ENCODE results near the gene GPX4.

Gene GPX4

GRCh38 chr19:1119475-1120217 is 15.9 kb downstream of the GPX4 start:
- WGBS (ENCODE audit: extremely low coverage, insufficient coverage, insufficient read length), result no CpG with 5 or more reads among the region's 50 CpGs
- DNase-seq, result no peak
- no peak overlapping the region for H3K4me2 ChIP-seq (ENCODE audit: low read length)

GRCh38 chr19:1121395-1121794 is 17.6 kb downstream of the GPX4 start:
- Histone ChIP-seq H3K18ac (ENCODE audit: low read length) (no peak overlapping the region), H3K36me3 (ENCODE audit: control insufficient read depth in 1 of 2, insufficient read depth in 2 of 2, low read length in 2 of 2) (peaks cover 84 to 89% of the 10 kb centered on the region in 2 experiments), H3K4ac (ENCODE audit: low read depth, low read length) (no peak overlapping the region), H3K9me3 (ENCODE audit: insufficient read depth, low read depth, low read length) (peaks cover 2% of the 10 kb centered on the region), H2BK5ac (ENCODE audit: low read depth, low read length, poor library complexity) (no peak overlapping the region), H3K27me3 (ENCODE audit: insufficient read depth, low read length) (no peaks in the 10 kb centered on the region), H2AFZ (ENCODE audit: insufficient read depth, low read length, poor library complexity) (no peak overlapping the region), H4K91ac (ENCODE audit: low read depth, low read length) (no peak overlapping the region), H4K8ac (ENCODE audit: low read depth, low read length) (no peak overlapping the region), H2AK5ac (ENCODE audit: low read length) (no peak overlapping the region), H2BK120ac (ENCODE audit: insufficient read depth, low read length, poor library complexity) (no peak overlapping the region), H3K9ac (ENCODE audit: low read length) (no peak overlapping the region), H3K23ac (ENCODE audit: low read length) (no peak overlapping the region), H3K14ac (ENCODE audit: low read length) (no peak overlapping the region), H3K4me2 (ENCODE audit: low read length) (no peak overlapping the region), H3K79me2 (ENCODE audit: control insufficient read depth, insufficient read depth, low read length, poor library complexity) (no peaks in the 10 kb centered on the region), H3K4me1 (ENCODE audit: control insufficient read depth in 1 of 2, insufficient read depth in 2 of 2, low read length in 2 of 2) (no peaks in the 10 kb centered on the region), H2BK12ac (ENCODE audit: low read length) (no peak overlapping the region), H3K4me3 (ENCODE audit: low read depth, low read length) (no peak overlapping the region), H3K79me1 (ENCODE audit: low read length) (no peaks in the 10 kb centered on the region), H3K27ac (ENCODE audit: low read depth, low read length) (no peak overlapping the region), H4K12ac (ENCODE audit: low read depth, low read length) (no peak overlapping the region)
- no CpG with 5 or more reads among the region's 10 CpGs for whole genome bisulfite sequencing (ENCODE audit: extremely low coverage, insufficient coverage, insufficient read length)
- DNase-seq, result no peak

More at GRCh38 chr19:1119475-1120217, 15.9 kb downstream of the GPX4 start:
- H3K79me2 ChIP-seq (ENCODE audit: control insufficient read depth, insufficient read depth, low read length, poor library complexity), result no peaks in the 10 kb centered on the region
- H2BK5ac ChIP-seq (ENCODE audit: low read depth, low read length, poor library complexity), result no peak overlapping the region
- H3K9ac ChIP-seq (ENCODE audit: low read length), result no peak overlapping the region
- no peak overlapping the region for H2AK5ac ChIP-seq (ENCODE audit: low read length)
- no peak overlapping the region for H4K12ac ChIP-seq (ENCODE audit: low read depth, low read length)
- H3K79me1 ChIP-seq (ENCODE audit: low read length), result no peaks in the 10 kb centered on the region
- peaks cover 84 to 85% of the 10 kb centered on the region in 2 experiments for H3K36me3 ChIP-seq (ENCODE audit: control insufficient read depth in 1 of 2, insufficient read depth in 2 of 2, low read length in 2 of 2)
- H4K91ac ChIP-seq (ENCODE audit: low read depth, low read length), result no peak overlapping the region
- H3K4me3 ChIP-seq (ENCODE audit: low read depth, low read length), result peak overlapping the region; percentile 23
- no peak overlapping the region for H3K23ac ChIP-seq (ENCODE audit: low read length)
- no peak overlapping the region for H4K8ac ChIP-seq (ENCODE audit: low read depth, low read length)
- peaks cover 2% of the 10 kb centered on the region for H3K9me3 ChIP-seq (ENCODE audit: insufficient read depth, low read depth, low read length)
- H3K27ac ChIP-seq (ENCODE audit: low read depth, low read length), result no peak overlapping the region
- H2BK12ac ChIP-seq (ENCODE audit: low read length), result no peak overlapping the region
- no peaks in the 10 kb centered on the region for H3K27me3 ChIP-seq (ENCODE audit: insufficient read depth, low read length)
- no peak overlapping the region for H2BK120ac ChIP-seq (ENCODE audit: insufficient read depth, low read length, poor library complexity)
- H3K4ac ChIP-seq (ENCODE audit: low read depth, low read length), result no peak overlapping the region
- H3K18ac ChIP-seq (ENCODE audit: low read length), result no peak overlapping the region
- no peak overlapping the region for H2AFZ ChIP-seq (ENCODE audit: insufficient read depth, low read length, poor library complexity)
- no peak overlapping the region for H3K14ac ChIP-seq (ENCODE audit: low read length)
- H3K4me1 ChIP-seq (ENCODE audit: control insufficient read depth in 1 of 2, insufficient read depth in 2 of 2, low read length in 2 of 2), result no peaks in the 10 kb centered on the region

GRCh38 chr19:1122021-1122971 is 18.5 kb downstream of the GPX4 start:
- no peak overlapping the region for H2BK5ac ChIP-seq (ENCODE audit: low read depth, low read length, poor library complexity)
- peaks cover 2% of the 10 kb centered on the region for H3K9me3 ChIP-seq (ENCODE audit: insufficient read depth, low read depth, low read length)
- no peak overlapping the region for H3K9ac ChIP-seq (ENCODE audit: low read length)
- H3K4ac ChIP-seq (ENCODE audit: low read depth, low read length), result no peak overlapping the region
- DNase-seq, result no peak
- H4K12ac ChIP-seq (ENCODE audit: low read depth, low read length), result no peak overlapping the region
- H3K4me3 ChIP-seq (ENCODE audit: low read depth, low read length), result no peak overlapping the region
- no peak overlapping the region for H2AK5ac ChIP-seq (ENCODE audit: low read length)
- no peak overlapping the region for H4K8ac ChIP-seq (ENCODE audit: low read depth, low read length)
- H2AFZ ChIP-seq (ENCODE audit: insufficient read depth, low read length, poor library complexity), result no peak overlapping the region
- peaks cover 83 to 88% of the 10 kb centered on the region in 2 experiments for H3K36me3 ChIP-seq (ENCODE audit: control insufficient read depth in 1 of 2, insufficient read depth in 2 of 2, low read length in 2 of 2)
- no peak overlapping the region for H2BK12ac ChIP-seq (ENCODE audit: low read length)
- no peak overlapping the region for H2BK120ac ChIP-seq (ENCODE audit: insufficient read depth, low read length, poor library complexity)
- WGBS (ENCODE audit: extremely low coverage, insufficient coverage, insufficient read length), result 100% methylated on average over 1 of the region's 63 CpGs
- peak overlapping the region; percentile 25 for H3K18ac ChIP-seq (ENCODE audit: low read length)
- H3K4me1 ChIP-seq (ENCODE audit: control insufficient read depth in 1 of 2, insufficient read depth in 2 of 2, low read length in 2 of 2), result no peaks in the 10 kb centered on the region
- no peak overlapping the region for H4K91ac ChIP-seq (ENCODE audit: low read depth, low read length)
- no peaks in the 10 kb centered on the region for H3K27me3 ChIP-seq (ENCODE audit: insufficient read depth, low read length)
- no peak overlapping the region for H3K23ac ChIP-seq (ENCODE audit: low read length)
- H3K4me2 ChIP-seq (ENCODE audit: low read length), result no peak overlapping the region
- no peak overlapping the region for H3K27ac ChIP-seq (ENCODE audit: low read depth, low read length)
- no peaks in the 10 kb centered on the region for H3K79me2 ChIP-seq (ENCODE audit: control insufficient read depth, insufficient read depth, low read length, poor library complexity)
- no peak overlapping the region for H3K14ac ChIP-seq (ENCODE audit: low read length)
- no peaks in the 10 kb centered on the region for H3K79me1 ChIP-seq (ENCODE audit: low read length)

DNA sequence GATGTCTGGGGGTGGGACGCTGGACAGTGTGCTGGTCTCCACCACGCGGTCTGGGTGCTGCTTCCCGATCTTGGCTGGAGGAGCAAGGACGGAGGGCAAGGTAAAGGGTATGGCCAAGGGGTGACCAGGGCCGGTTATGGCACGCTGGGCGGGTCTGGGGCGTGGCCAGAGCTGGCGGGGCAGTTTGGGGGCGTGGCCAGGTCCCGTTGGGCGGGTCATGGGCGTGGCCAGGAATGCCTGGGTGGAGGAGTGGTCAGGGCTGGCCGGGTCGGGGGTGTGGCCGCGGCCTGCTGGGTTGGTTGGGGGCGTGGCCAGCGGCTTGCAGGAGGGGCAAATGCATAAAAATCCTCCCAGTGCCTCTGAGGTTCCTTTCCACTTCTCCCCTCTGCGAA is 19.2 kb downstream of the GPX4 start:
- WGBS (ENCODE audit: extremely low coverage, insufficient coverage, insufficient read length), result no CpG with 5 or more reads among the region's 21 CpGs
- peaks cover 80 to 86% of the 10 kb centered on the region in 2 experiments for H3K36me3 ChIP-seq (ENCODE audit: control insufficient read depth in 1 of 2, insufficient read depth in 2 of 2, low read length in 2 of 2)

More for the DNA sequence above, 19.2 kb downstream of the GPX4 start:
- H2AFZ ChIP-seq (ENCODE audit: insufficient read depth, low read length, poor library complexity), result no peak overlapping the region
- no peaks in the 10 kb centered on the region for H3K4me1 ChIP-seq (ENCODE audit: control insufficient read depth in 1 of 2, insufficient read depth in 2 of 2, low read length in 2 of 2)
- H2AK5ac ChIP-seq (ENCODE audit: low read length), result no peak overlapping the region
- H3K79me2 ChIP-seq (ENCODE audit: control insufficient read depth, insufficient read depth, low read length, poor library complexity), result no peaks in the 10 kb centered on the region
- H3K18ac ChIP-seq (ENCODE audit: low read length), result peak overlapping the region; percentile 25
- no peak overlapping the region for H4K91ac ChIP-seq (ENCODE audit: low read depth, low read length)
- no peak overlapping the region for H4K12ac ChIP-seq (ENCODE audit: low read depth, low read length)
- peak; percentile 55 to 65 for DNase-seq
- H3K27ac ChIP-seq (ENCODE audit: low read depth, low read length), result no peak overlapping the region
- H2BK120ac ChIP-seq (ENCODE audit: insufficient read depth, low read length, poor library complexity), result no peak overlapping the region
- no peak overlapping the region for H3K4ac ChIP-seq (ENCODE audit: low read depth, low read length)
- no peaks in the 10 kb centered on the region for H3K27me3 ChIP-seq (ENCODE audit: insufficient read depth, low read length)
- H2BK12ac ChIP-seq (ENCODE audit: low read length), result no peak overlapping the region
- H4K8ac ChIP-seq (ENCODE audit: low read depth, low read length), result no peak overlapping the region
- no peak overlapping the region for H3K14ac ChIP-seq (ENCODE audit: low read length)
- no peak overlapping the region for H3K23ac ChIP-seq (ENCODE audit: low read length)
- no peaks in the 10 kb centered on the region for H3K79me1 ChIP-seq (ENCODE audit: low read length)
- no peak overlapping the region for H3K4me3 ChIP-seq (ENCODE audit: low read depth, low read length)
- H2BK5ac ChIP-seq (ENCODE audit: low read depth, low read length, poor library complexity), result no peak overlapping the region
- no peak overlapping the region for H3K9ac ChIP-seq (ENCODE audit: low read length)
- peaks cover 2% of the 10 kb centered on the region for H3K9me3 ChIP-seq (ENCODE audit: insufficient read depth, low read depth, low read length)
- no peak overlapping the region for H3K4me2 ChIP-seq (ENCODE audit: low read length)
